ENCODE measurements around the gene KAZN.

DNA sequence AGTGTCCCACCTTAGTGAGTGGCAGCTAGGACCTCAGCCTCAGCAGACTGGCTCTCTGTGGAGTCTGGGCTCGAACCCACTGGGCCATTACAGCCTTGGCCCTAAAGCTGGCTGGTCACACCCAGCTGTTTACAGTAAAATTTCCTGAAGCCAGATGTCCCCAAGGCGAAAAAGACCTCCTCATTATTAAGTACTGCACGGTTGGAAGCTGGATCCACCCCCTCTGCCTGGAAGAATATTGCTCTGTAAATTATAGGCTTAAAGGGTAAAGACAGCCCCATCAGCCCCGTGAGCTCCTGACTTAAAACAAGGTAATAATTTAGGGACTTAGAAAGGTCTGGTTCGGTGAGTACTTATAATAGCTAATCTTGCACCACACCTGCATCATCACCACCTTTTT lies 524.8 kb downstream of the KAZN start:
- TF ChIP-seq EP300 (IDR thresholded peaks at IDR 0.05; ENCODE audit: borderline replicate concordance): no peak
- TF ChIP-seq, protein P1, sequence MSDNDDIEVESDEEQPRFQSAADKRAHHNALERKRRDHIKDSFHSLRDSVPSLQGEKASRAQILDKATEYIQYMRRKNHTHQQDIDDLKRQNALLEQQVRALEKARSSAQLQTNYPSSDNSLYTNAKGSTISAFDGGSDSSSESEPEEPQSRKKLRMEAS (IDR thresholded peaks at IDR 0.05): no peak
- TF ChIP-seq YY1 (IDR thresholded peaks at IDR 0.05; ENCODE audit: low read depth): no peak
- TF ChIP-seq, protein P2, sequence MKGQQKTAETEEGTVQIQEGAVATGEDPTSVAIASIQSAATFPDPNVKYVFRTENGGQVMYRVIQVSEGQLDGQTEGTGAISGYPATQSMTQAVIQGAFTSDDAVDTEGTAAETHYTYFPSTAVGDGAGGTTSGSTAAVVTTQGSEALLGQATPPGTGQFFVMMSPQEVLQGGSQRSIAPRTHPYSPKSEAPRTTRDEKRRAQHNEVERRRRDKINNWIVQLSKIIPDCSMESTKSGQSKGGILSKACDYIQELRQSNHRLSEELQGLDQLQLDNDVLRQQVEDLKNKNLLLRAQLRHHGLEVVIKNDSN (IDR thresholded peaks at IDR 0.05): no peak
- no peak for TF ChIP-seq CREB1 (IDR thresholded peaks at IDR 0.05; ENCODE audit: low read depth)
- TF ChIP-seq EGR1 (IDR thresholded peaks at IDR 0.05): no peak
- no peak for TF ChIP-seq RAD21 (IDR thresholded peaks at IDR 0.05; ENCODE audit: low read depth)
- no peak for TF ChIP-seq CEBPB (IDR thresholded peaks at IDR 0.05)
